GM12878 (cell line): ENCODE data around the gene TET3.

ENCODE experiments used
- CHD1 ChIP-seq: IDR thresholded peaks from 2 replicates; pipeline ENCODE4 v1.6.1; 2012; ENCODE audit warnings: low read depth, low read length, improper control_type of control experiment
- POLR2A ChIP-seq: IDR thresholded peaks from 2 replicates; pipeline ENCODE4 v1.6.1; 2011; ENCODE audit warnings: low read depth, mild to moderate bottlenecking, low read length
- USF1 ChIP-seq: IDR thresholded peaks from 2 replicates; pipeline ENCODE4 v1.6.1; 2011; ENCODE audit warnings: borderline replicate concordance, low read depth, mild to moderate bottlenecking, moderate library complexity, mixed read lengths, low read length; ENCODE audit not compliant: insufficient read depth; ENCODE audit errors: extremely low read length

- TF ChIP-seq CHD1 (no peak), USF1 (no peak), POLR2A (no peak)
These were observed 49.1 kb upstream of the TET3 start for GRCh38 chr2:73935641-73936040.
